HS-27A (cell line): ENCODE results near the gene CHST9.
"Not testable (repeated sequence)": the region's sequence is repeated elsewhere in the genome, so short reads cannot be mapped to it uniquely, and the experiment has no call there.

ENCODE experiments used
- DNase-seq: peaks from one replicate; pipeline ENCODE4 v3.0.0-alpha.2; 2012; ENCODE audit warnings: low read depth, missing footprints

CHST9 gene

GRCh38 chr18:26928670-26929313 is 256.3 kb downstream of the CHST9 start:
- DNase-seq = no peak

- DNase-seq = not testable (repeated sequence)
Observed at GRCh38 chr18:26927822-26928221, 257.3 kb downstream of the CHST9 start.

GRCh38 chr18:26926066-26926675 is 258.9 kb downstream of the CHST9 start:
- DNase-seq = no peak

GRCh38 chr18:26925313-26925712 is 259.8 kb downstream of the CHST9 start:
- no peak for DNase-seq

GRCh38 chr18:26922313-26922712 is 262.8 kb downstream of the CHST9 start:
- no peak for DNase-seq

- no peak for DNase-seq
Observed at GRCh38 chr18:26920644-26921043, 264.5 kb downstream of the CHST9 start.

GRCh38 chr18:26919627-26920026 is 265.5 kb downstream of the CHST9 start:
- no peak for DNase-seq

GRCh38 chr18:26919201-26919600 is 265.9 kb downstream of the CHST9 start:
- no peak for DNase-seq

- DNase-seq = no peak
Observed at GRCh38 chr18:26911840-26912239, 273.3 kb downstream of the CHST9 start.

GRCh38 chr18:26909599-26910290 is 275.4 kb downstream of the CHST9 start:
- DNase-seq = no peak

- DNase-seq = no peak
Observed at GRCh38 chr18:26908906-26909305, 276.2 kb downstream of the CHST9 start.

GRCh38 chr18:26902291-26902690 is 282.8 kb downstream of the CHST9 start:
- no peak for DNase-seq

GRCh38 chr18:26901020-26901419 is 284.1 kb downstream of the CHST9 start:
- no peak for DNase-seq

- no peak for DNase-seq
Observed at GRCh38 chr18:26894426-26894825, 290.7 kb downstream of the CHST9 start.

GRCh38 chr18:26893996-26894395 is 291.1 kb downstream of the CHST9 start:
- DNase-seq = no peak

GRCh38 chr18:26888259-26888658 is 296.8 kb downstream of the CHST9 start:
- no peak for DNase-seq

- no peak for DNase-seq
Observed at GRCh38 chr18:26875040-26875654, 310.0 kb downstream of the CHST9 start.

- no peak for DNase-seq
Observed at GRCh38 chr18:26874283-26874682, 310.8 kb downstream of the CHST9 start.

GRCh38 chr18:26869640-26870039 is 315.5 kb downstream of the CHST9 start:
- DNase-seq = no peak

- DNase-seq = no peak
Observed at GRCh38 chr18:26868968-26869586, 316.0 kb downstream of the CHST9 start.

- DNase-seq = no peak
Observed at GRCh38 chr18:26867471-26867870, 317.6 kb downstream of the CHST9 start.

GRCh38 chr18:26865557-26865956 is 319.6 kb downstream of the CHST9 start, which contains the start of gene AQP4:
TSS of gene AQP4 (minus strand) at chr18:26865707. CDS start at chr18:26865689, 18 bp downstream.
- DNase-seq = no peak
